Right lobe of liver (tissue), 6 donors: ENCODE data around the gene HIBCH. TPM values are rescaled to one million over a fixed set of nuclear protein-coding genes. Genes with fewer than 3 reads are reported as not detected.
A peak's percentile ranks its signal among the peaks of the same experiment; 100 is the strongest.
"Not testable (repeated sequence)": the region's sequence is repeated elsewhere in the genome, so short reads cannot be mapped to it uniquely, and the experiment has no call there.

Experiments
- ATAC-seq, 4 donors: fragments of 200-7000 bp; cut with Tn5 transposase; one replicate each; pipeline ENCODE4 v1.9.1; 2020; ENCODE audit warnings: mild to moderate bottlenecking in 4 of 4, moderate library complexity in 4 of 4
- DNase-seq, 3 donors: peaks; one replicate each; pipeline ENCODE4 v3.0.0-alpha.2; 2020
- H3K27ac ChIP-seq, 3 donors: fragments of 200-600 bp; one replicate each; pipeline ENCODE4 v1.8.0; 2022
- H3K27me3 ChIP-seq, 2 donors: fragments of 200-600 bp; one replicate each; pipeline ENCODE4 v1.8.0; 2022
- H3K36me3 ChIP-seq, 4 donors: fragments of 200-600 bp; sonication (generic) in 1 of 4; one replicate each; pipeline versions ENCODE4 v1.5.1 to v1.8.0; 2017 to 2022; ENCODE audit warnings: control low read depth in 1 of 4
- H3K4me1 ChIP-seq, 4 donors: fragments of 200-600 bp; sonication (generic) in 1 of 4; one replicate each; pipeline versions ENCODE4 v1.5.1 to v1.8.0; 2017 to 2022; ENCODE audit warnings: control low read depth in 1 of 4
- H3K4me3 ChIP-seq, 3 donors: fragments of 200-600 bp; one replicate each; pipeline ENCODE4 v1.8.0; 2022
- H3K9me3 ChIP-seq, 4 donors: fragments of 200-600 bp; sonication (generic) in 1 of 4; one replicate each; pipeline versions ENCODE4 v1.5.1 to v1.8.0; 2017 to 2022; ENCODE audit warnings: control low read depth in 1 of 4
- CTCF ChIP-seq, 4 donors: fragments of 200-600 bp in 3 of 4; fragments of 450-650 bp in 1 of 4; IDR thresholded peaks; one replicate each; pipeline versions ENCODE4 v1.5.1 to v1.8.0; 2016 to 2022; ENCODE audit warnings: antibody characterized with exemption in 4 of 4, mild to moderate bottlenecking in 2 of 4
- POLR2A ChIP-seq: fragments of 450-650 bp; IDR thresholded peaks from one replicate; pipeline ENCODE4 v1.6.1; 2017; ENCODE audit warnings: antibody characterized with exemption, mild to moderate bottlenecking
- WGBS: methylation state at CpG from one replicate; pipeline ENCODE4 v1.1.6; 2018; ENCODE audit warnings: low coverage, low lambda C conversion rate; ENCODE audit not compliant: insufficient coverage; ENCODE audit errors: missing lambda C conversion rate; 5-methylcytosine and 5-hydroxymethylcytosine counted together
- intact Hi-C, 2 donors: fragments of 100-400 bp; cut with DNase I; formaldehyde crosslinking; loops; one replicate each; pipeline versions ENCODE4 v1.11.2 to v1.14.1; 2022
- total RNA-seq, 6 experiments: library from RNA; depleted of rRNA in 2 of 6; stranded (reverse); fragments of >200 nt in 2 of 6; fragmentation: NEBNext Ultra II Directional in 3 of 6; extraction: Animal tissue kit (Norgen Biotek cat#: 25700) in 3 of 6; gene quantifications; one replicate each; pipeline versions ENCODE4 v1.1.0 to v1.2.4, GENCODE V29; 2016 to 2023
- donor health status: DM: no; HTN: yes; CAD: no.
- donor health status: DM: no; HTN: no; CAD: no.
- donor health status: DM: no; HTN: no; CAD: no.
- donor health status: DM: no; HTN: yes; CAD: no.
- donor health status: DM: no; HTN: yes; CAD: no.

The HIBCH gene
- total RNA-seq, 6 experiments from 2014 or later: 20.1 to 93.6 (median 53.6) TPM

- intact Hi-C loops: no loop called here
- DNase-seq: no peak
- H3K9me3 ChIP-seq: no peaks in the 10 kb centered on the region
- ATAC-seq: peak in 3 of 4 donors; percentile 23 to 60 (median 40)
- H3K27me3 ChIP-seq: no peaks in the 10 kb centered on the region
- H3K36me3 ChIP-seq: peaks cover 0 to 10% (median 3%) of the 10 kb centered on the region in 4 donors
- H3K27ac ChIP-seq: no peak overlapping the region
- H3K4me3 ChIP-seq: no peak overlapping the region
- no peaks in the 10 kb centered on the region for H3K4me1 ChIP-seq
- TF ChIP-seq CTCF (IDR thresholded peaks at IDR 0.05): peak; percentile 37 to 53 (median 50)
- no peak for TF ChIP-seq POLR2A
- 58% methylated on average over 4 of the region's 4 CpGs for WGBS
Measured at GRCh38 chr2:190277234-190278112, 42.2 kb downstream of the HIBCH start.

GRCh38 chr2:190272457-190272842 lies 47.2 kb downstream of the HIBCH start:
- H3K4me1 ChIP-seq: no peaks in the 10 kb centered on the region
- no peaks in the 10 kb centered on the region for H3K9me3 ChIP-seq
- ATAC-seq: no peak
- no peak for DNase-seq
- H3K4me3 ChIP-seq: no peak overlapping the region
- no peak overlapping the region for H3K27ac ChIP-seq
- TF ChIP-seq POLR2A (no peak), CTCF (IDR thresholded peaks at IDR 0.05) (no peak)
- intact Hi-C loops: no loop called here
- H3K27me3 ChIP-seq: no peaks in the 10 kb centered on the region
- WGBS: 89% methylated on average over 1 of the region's 2 CpGs
- peaks cover 0 to 6% (median 3%) of the 10 kb centered on the region in 4 donors for H3K36me3 ChIP-seq

GRCh38 chr2:190271783-190272456 lies 47.7 kb downstream of the HIBCH start:
- Histone ChIP-seq H3K4me1 (no peaks in the 10 kb centered on the region), H3K36me3 (peaks cover 0 to 6% (median 3%) of the 10 kb centered on the region in 4 donors), H3K27ac (no peak overlapping the region), H3K4me3 (no peak overlapping the region), H3K27me3 (no peaks in the 10 kb centered on the region), H3K9me3 (no peaks in the 10 kb centered on the region)
- DNase-seq (no peak), ATAC-seq (no peak)
- no peak for TF ChIP-seq CTCF (IDR thresholded peaks at IDR 0.05)
- TF ChIP-seq POLR2A: no peak
- intact Hi-C loops: no loop called here
- WGBS: 90% methylated on average over 7 of the region's 7 CpGs

- no peak overlapping the region for H3K27ac ChIP-seq
- H3K9me3 ChIP-seq: peaks cover 0 to under 1% (median 0%) of the 10 kb centered on the region in 4 donors
- WGBS: 71% methylated on average over 3 of the region's 3 CpGs
- H3K4me3 ChIP-seq: no peak overlapping the region
- intact Hi-C loops: no loop called here
- TF ChIP-seq CTCF (IDR thresholded peaks at IDR 0.05) (no peak), POLR2A (no peak)
- H3K27me3 ChIP-seq: no peaks in the 10 kb centered on the region
- no peaks in the 10 kb centered on the region for H3K4me1 ChIP-seq
- H3K36me3 ChIP-seq: peaks cover 0 to 5% (median under 1%) of the 10 kb centered on the region in 4 donors
- ATAC-seq (peak in 2 of 4 donors; percentile 38 to 91), DNase-seq (no peak)
Measured at GRCh38 chr2:190270298-190270697, 49.3 kb downstream of the HIBCH start.

GRCh38 chr2:190269699-190270098 lies 49.9 kb downstream of the HIBCH start:
- H3K4me1 ChIP-seq, H3K27me3 ChIP-seq, intact Hi-C loops, ATAC-seq, H3K4me3 ChIP-seq, DNase-seq, H3K27ac ChIP-seq, H3K9me3 ChIP-seq, H3K36me3 ChIP-seq: not testable (repeated sequence)
- 100% methylated on average over 3 of the region's 3 CpGs for WGBS
